ENCODE measurements around the gene USH2A.

Gene USH2A

GRCh38 chr1:215667761-215668160, 755.5 kb downstream of the USH2A start:
- DNase-seq = no peak

- DNase-seq = no peak
These were observed 758.0 kb downstream of the USH2A start for GRCh38 chr1:215665215-215665614.

GRCh38 chr1:215661033-215661432, 762.2 kb downstream of the USH2A start:
- DNase-seq = no peak

GRCh38 chr1:215660259-215660658, 763.0 kb downstream of the USH2A start:
- no peak for DNase-seq

GRCh38 chr1:215657047-215657446, 766.2 kb downstream of the USH2A start:
- no peak for DNase-seq

- no peak for DNase-seq
These were observed 770.9 kb downstream of the USH2A start for GRCh38 chr1:215652371-215652770.

- no peak for DNase-seq
These were observed 771.4 kb downstream of the USH2A start for GRCh38 chr1:215651867-215652266.

- no peak for DNase-seq
These were observed 772.6 kb downstream of the USH2A start for GRCh38 chr1:215650446-215651149.

GRCh38 chr1:215648957-215649356, 774.3 kb downstream of the USH2A start:
- no peak for DNase-seq

GRCh38 chr1:215647738-215648137, 775.5 kb downstream of the USH2A start:
- no peak for DNase-seq

GRCh38 chr1:215645861-215646260, 777.4 kb downstream of the USH2A start:
- DNase-seq = no peak

- DNase-seq = no peak
These were observed 778.1 kb downstream of the USH2A start for GRCh38 chr1:215645182-215645581.

GRCh38 chr1:215643592-215644321, 779.5 kb downstream of the USH2A start:
- no peak for DNase-seq

- DNase-seq = no peak
These were observed 782.7 kb downstream of the USH2A start for GRCh38 chr1:215640429-215641148.

- no peak for DNase-seq
These were observed 786.1 kb downstream of the USH2A start for GRCh38 chr1:215637041-215637573.

- no peak for DNase-seq
These were observed 786.8 kb downstream of the USH2A start for GRCh38 chr1:215636258-215636965.

GRCh38 chr1:215635827-215636226, 787.4 kb downstream of the USH2A start:
- DNase-seq = no peak

- DNase-seq = no peak
These were observed 791.8 kb downstream of the USH2A start for GRCh38 chr1:215631489-215631888.

- no peak for DNase-seq
These were observed 792.2 kb downstream of the USH2A start for GRCh38 chr1:215631040-215631439.

- DNase-seq = no peak
These were observed 797.3 kb downstream of the USH2A start for GRCh38 chr1:215625949-215626348.

GRCh38 chr1:215623162-215623561, 800.1 kb downstream of the USH2A start:
- DNase-seq = no peak

- no peak for DNase-seq
These were observed 805.3 kb downstream of the USH2A start for GRCh38 chr1:215617979-215618378.

GRCh38 chr1:215612391-215612790, 810.9 kb downstream of the USH2A start:
- no peak for DNase-seq
